Neural cell (in vitro differentiated cells): ENCODE results near the gene L3MBTL1. TPM values are rescaled to one million over a fixed set of nuclear protein-coding genes. Genes with fewer than 3 reads are reported as not detected.
A peak's percentile ranks its signal among the peaks of the same experiment; 100 is the strongest.

ENCODE experiments used
- H2AFZ ChIP-seq: fragments of 200-600, 300-800 bp; sonication (generic), shearing (Covaris generic); 2 replicates; pipeline ENCODE4 v1.6.0; 2014; ENCODE audit warnings: low read depth, mild to moderate bottlenecking, antibody characterized with exemption, low read length, moderate library complexity
- H3F3A ChIP-seq: fragments of 200-600 bp; shearing (Covaris generic); 2 replicates; pipeline ENCODE4 v1.6.1; 2016; ENCODE audit warnings: mild to moderate bottlenecking, moderate library complexity, mixed read lengths, antibody characterized with exemption, low read length; ENCODE audit not compliant: insufficient read depth, poor library complexity, severe bottlenecking
- H3K27ac ChIP-seq: fragments of 200-600, 300-800 bp; sonication (generic), shearing (Covaris generic); 2 replicates; pipeline ENCODE4 v1.5.1; 2014; ENCODE audit warnings: mild to moderate bottlenecking, low read length, moderate library complexity
- H3K27me3 ChIP-seq: fragments of 300-800, 200-600 bp; sonication (generic), shearing (Covaris generic); 2 replicates; pipeline ENCODE4 v1.6.0; 2014; ENCODE audit warnings: mild to moderate bottlenecking, low read depth, low read length, moderate library complexity; ENCODE audit not compliant: insufficient read depth
- H3K36me3 ChIP-seq: fragments of 300-800, 200-600 bp; sonication (generic), shearing (Covaris generic); 2 replicates; pipeline ENCODE4 v1.5.1; 2014; ENCODE audit warnings: mild to moderate bottlenecking, antibody characterized with exemption, low read length, moderate library complexity; ENCODE audit not compliant: insufficient read depth
- H3K4me2 ChIP-seq: fragments of 300-800, 200-600 bp; sonication (generic), shearing (Covaris generic); 2 replicates; pipeline ENCODE4 v1.6.0; 2014; ENCODE audit warnings: mild to moderate bottlenecking, low read length
- H3K4me3 ChIP-seq: fragments of 300-800, 200-600 bp; sonication (generic), shearing (Covaris generic); 2 replicates; pipeline ENCODE4 v1.5.1; 2014; ENCODE audit warnings: mild to moderate bottlenecking, low read length, moderate library complexity
- H3K79me2 ChIP-seq: fragments of 200-600 bp; shearing (Covaris generic); replicated peaks from 2 replicates; pipeline ENCODE4 v1.6.0; 2014; ENCODE audit warnings: mild to moderate bottlenecking, low read length, moderate library complexity; ENCODE audit not compliant: insufficient read depth
- H3K9ac ChIP-seq: fragments of 300-800, 200-600 bp; sonication (generic), shearing (Covaris generic); 2 replicates; pipeline ENCODE4 v1.6.1; 2016; ENCODE audit warnings: mild to moderate bottlenecking, low read length, mixed read lengths
- H3K9me2 ChIP-seq: fragments of 200-600 bp; shearing (Covaris generic); 2 replicates; pipeline ENCODE4 v1.6.1; 2016; ENCODE audit warnings: mild to moderate bottlenecking, low read length, mixed read lengths; ENCODE audit not compliant: insufficient read depth
- H3K9me3 ChIP-seq: fragments of 200-600, 300-800 bp; sonication (generic), shearing (Covaris generic); 2 replicates; pipeline ENCODE4 v1.6.1; 2016; ENCODE audit warnings: mild to moderate bottlenecking, mixed run types, low read length, moderate library complexity, mixed read lengths
- H4K20me1 ChIP-seq: fragments of 200-600 bp; shearing (Covaris generic); 2 replicates; pipeline ENCODE4 v1.6.1; 2016; ENCODE audit warnings: mild to moderate bottlenecking, mixed run types; ENCODE audit not compliant: insufficient read depth
- CTCF ChIP-seq: fragments of 450-650 bp; IDR thresholded peaks from 2 replicates; pipeline ENCODE4 v1.5.1; 2014; ENCODE audit warnings: antibody characterized with exemption, mild to moderate bottlenecking, moderate library complexity; ENCODE audit not compliant: poor library complexity, severe bottlenecking
- EZH2 ChIP-seq: fragments of 200-600, 300-800 bp; shearing (Covaris generic), sonication (generic); IDR thresholded peaks from 2 replicates; pipeline ENCODE4 v1.6.1; 2014; ENCODE audit warnings: antibody characterized with exemption, low read length, borderline replicate concordance, mild to moderate bottlenecking; ENCODE audit not compliant: insufficient read depth, poor library complexity, severe bottlenecking
- MXI1 ChIP-seq: fragments of 450-650 bp; conservative IDR thresholded peaks from 2 replicates; pipeline ENCODE4 v1.6.1; 2014; ENCODE audit warnings: antibody characterized with exemption, mild to moderate bottlenecking; ENCODE audit not compliant: poor library complexity, severe bottlenecking
- POLR2AphosphoS5 ChIP-seq: IDR thresholded peaks from 2 replicates; pipeline ENCODE4 v1.6.1; 2012
- RAD21 ChIP-seq: fragments of 450-650 bp; conservative IDR thresholded peaks from 2 replicates; pipeline ENCODE4 v1.6.1; 2014; ENCODE audit warnings: antibody characterized with exemption, mild to moderate bottlenecking, moderate library complexity
- REST ChIP-seq: IDR thresholded peaks from 2 replicates; pipeline ENCODE4 v1.6.1; 2012; ENCODE audit warnings: borderline replicate concordance
- SMC3 ChIP-seq: fragments of 450-650 bp; conservative IDR thresholded peaks from 2 replicates; pipeline ENCODE4 v1.6.1; 2014; ENCODE audit warnings: antibody characterized with exemption, mild to moderate bottlenecking, moderate library complexity; ENCODE audit not compliant: poor library complexity
- TAF1 ChIP-seq: IDR thresholded peaks from 2 replicates; pipeline ENCODE4 v1.6.1; 2012; ENCODE audit warnings: low read depth
- polyA plus RNA-seq: library from polyadenylated mRNA; depleted of rRNA; stranded (reverse); fragments of >200 nt; gene quantifications from 2 replicates; pipeline ENCODE4 v1.2.3, GENCODE V29; 2014

L3MBTL1 gene
- polyA plus RNA-seq, 1 donor from 2014 or later = 22.0 TPM

DNA sequence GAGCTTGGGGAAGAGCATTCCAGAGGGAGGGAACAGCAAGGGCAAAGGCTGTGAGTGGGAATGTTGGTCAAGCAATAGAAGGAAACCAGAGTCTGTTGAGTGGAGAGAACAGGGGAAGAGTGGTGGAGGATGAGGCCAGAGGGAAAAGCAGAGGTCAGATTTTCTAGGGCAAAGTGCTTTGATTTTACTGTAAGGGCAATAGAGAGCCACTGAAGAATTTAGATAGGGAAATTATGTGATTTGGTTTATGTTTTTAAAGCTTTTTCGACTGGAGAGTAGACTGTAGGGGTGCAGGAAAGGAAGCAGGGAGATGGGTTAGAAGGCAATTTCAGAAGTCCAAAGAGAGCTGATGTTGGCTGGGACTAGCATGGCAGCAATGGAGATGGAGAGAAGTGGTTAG is 4.4 kb downstream of the L3MBTL1 start:
- Histone ChIP-seq H3K4me3 (no peak overlapping the region), H4K20me1 (no peaks in the 10 kb centered on the region), H3K9me3 (no peaks in the 10 kb centered on the region), H3K79me2 (no peaks in the 10 kb centered on the region), H3K27ac (no peak overlapping the region), H3K27me3 (peaks cover 20% of the 10 kb centered on the region), H3K9ac (no peak overlapping the region), H3K9me2 (no peaks in the 10 kb centered on the region), H3K36me3 (no peaks in the 10 kb centered on the region), H3F3A (no peaks in the 10 kb centered on the region), H3K4me2 (no peak overlapping the region), H2AFZ (no peak overlapping the region)
- no peak for TF ChIP-seq POLR2AphosphoS5
- TF ChIP-seq EZH2 = no peak
- TF ChIP-seq MXI1 = no peak
- TF ChIP-seq SMC3 = no peak
- TF ChIP-seq RAD21 = no peak
- no peak for TF ChIP-seq CTCF
- no peak for TF ChIP-seq TAF1

DNA sequence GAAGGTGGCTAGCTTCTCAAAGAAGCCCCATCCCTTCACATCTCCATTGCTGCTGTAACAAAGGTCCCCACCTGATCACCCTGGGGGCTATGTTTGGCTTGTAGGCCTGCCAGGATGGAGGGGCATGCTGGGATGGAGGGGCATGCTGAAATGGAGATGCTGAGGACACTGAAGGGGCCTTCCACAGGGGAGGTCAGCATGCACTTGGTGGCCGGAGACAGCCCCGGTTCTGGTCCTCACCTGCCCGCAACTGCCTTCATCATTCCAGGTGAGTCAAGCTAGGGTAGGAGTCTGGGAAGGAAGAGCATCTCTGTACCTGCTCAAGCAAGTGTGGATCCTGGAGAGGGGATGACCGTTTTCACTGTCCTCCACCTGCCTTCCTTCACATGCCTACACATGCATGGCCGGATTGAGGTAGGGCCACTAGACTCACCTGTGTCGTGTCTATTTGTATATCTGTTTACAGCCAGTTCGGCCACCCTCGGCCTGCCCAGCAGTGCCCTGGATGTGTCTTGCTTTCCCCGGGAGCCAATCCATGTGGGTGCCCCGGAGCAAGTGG is 6.0 kb downstream of the L3MBTL1 start:
- no peaks in the 10 kb centered on the region for H3K36me3 ChIP-seq
- TF ChIP-seq CTCF = no peak
- no peak for TF ChIP-seq SMC3
- TF ChIP-seq REST = no peak
- H2AFZ ChIP-seq = peak overlapping the region; percentile 40
- H3K9me2 ChIP-seq = no peaks in the 10 kb centered on the region
- peak overlapping the region; percentile 52 for H3K9ac ChIP-seq
- peaks cover 7% of the 10 kb centered on the region for H3K27me3 ChIP-seq
- no peaks in the 10 kb centered on the region for H3K79me2 ChIP-seq
- H3K27ac ChIP-seq = peak overlapping the region; percentile 34
- no peaks in the 10 kb centered on the region for H4K20me1 ChIP-seq
- H3F3A ChIP-seq = no peaks in the 10 kb centered on the region
- H3K4me2 ChIP-seq = no peak overlapping the region
- peak overlapping the region; percentile 82 for H3K4me3 ChIP-seq
- no peaks in the 10 kb centered on the region for H3K9me3 ChIP-seq
